ENCODE measurements around the gene SLC45A1. TPM values are rescaled to one million over a fixed set of nuclear protein-coding genes. Genes with fewer than 3 reads are reported as not detected.

The SLC45A1 gene
- polyA plus RNA-seq, 3 donors = 0.21 TPM; not detected in 2

- Histone ChIP-seq H3K36me3 (replicated peaks in 1 of 2; ENCODE audit: control insufficient read depth in 1 of 2, insufficient read depth in 2 of 2, low read length in 2 of 2) (peaks cover 17 to 28% of the 10 kb centered on the region in 2 donors), H3K4me1 (ENCODE audit: control insufficient read depth in 1 of 2, insufficient read depth in 2 of 2, low read length in 2 of 2) (no peaks in the 10 kb centered on the region), H3K9ac (ENCODE audit: insufficient read depth, low read length, poor library complexity, severe bottlenecking) (no peak overlapping the region), H3K4me3 (replicated peaks in 1 of 3; ENCODE audit: low read depth in 2 of 3, low read length in 3 of 3) (no peak overlapping the region), H3K9me3 (replicated peaks in 1 of 2; ENCODE audit: control insufficient read depth in 1 of 2, insufficient read depth in 1 of 2, low read length in 2 of 2) (no peaks in the 10 kb centered on the region), H3K27me3 (ENCODE audit: control insufficient read depth in 2 of 2, insufficient read depth in 2 of 2, low read length in 2 of 2) (no peaks in the 10 kb centered on the region), H4K20me1 (ENCODE audit: insufficient read depth, low read length) (peaks cover 28% of the 10 kb centered on the region), H2AFZ (ENCODE audit: insufficient read depth, low read depth, low read length, poor library complexity, severe bottlenecking) (no peak overlapping the region), H3K4me2 (replicated peaks; ENCODE audit: extremely low read depth, low read length, poor library complexity, severe bottlenecking) (no peak overlapping the region), H3K79me2 (ENCODE audit: insufficient read depth, low read length) (no peaks in the 10 kb centered on the region), H3K27ac (ENCODE audit: low read depth in 1 of 2, low read length in 2 of 2) (no peak overlapping the region)
- peaks cover under 1 to 7% (median 6%) of the 10 kb centered on the region in 3 donors for H3K27me3 Mint-ChIP-seq (ENCODE audit: low read depth in 3 of 3)
- 91% methylated on average over 11 of the region's 14 CpGs for WGBS (ENCODE audit: insufficient coverage)
- no peak overlapping the region for H3K4me3 Mint-ChIP-seq
- peaks cover 2% of the 10 kb centered on the region for H3K4me1 Mint-ChIP-seq
- intact Hi-C loops (cut with micrococcal nuclease) = loop anchor here (1.0 to 5.0 kb wide), 7 partner anchors 319 to 683 kb away; no protein-coding TSS in a partner anchor
- no peak overlapping the region for H3K27ac Mint-ChIP-seq
- peaks cover 22% of the 10 kb centered on the region in 2 donors for H3K36me3 Mint-ChIP-seq
- no peak for TF ChIP-seq CTCF (IDR thresholded peaks at IDR 0.05)
- DNase-seq = no peak
- H3K9me3 Mint-ChIP-seq = no peaks in the 10 kb centered on the region
Observed at GRCh38 chr1:8349961-8350360, 32.0 kb downstream of the SLC45A1 start.

GRCh38 chr1:8350914-8351684, 33.2 kb downstream of the SLC45A1 start:
- DNase-seq = no peak
- intact Hi-C loops (cut with micrococcal nuclease) = no loop called here
- Histone ChIP-seq H3K4me1 (ENCODE audit: control insufficient read depth in 1 of 2, insufficient read depth in 2 of 2, low read length in 2 of 2) (no peaks in the 10 kb centered on the region), H3K79me2 (ENCODE audit: insufficient read depth, low read length) (no peaks in the 10 kb centered on the region), H3K9me3 (replicated peaks in 1 of 2; ENCODE audit: control insufficient read depth in 1 of 2, insufficient read depth in 1 of 2, low read length in 2 of 2) (no peaks in the 10 kb centered on the region), H3K4me2 (replicated peaks; ENCODE audit: extremely low read depth, low read length, poor library complexity, severe bottlenecking) (no peak overlapping the region), H3K9ac (ENCODE audit: insufficient read depth, low read length, poor library complexity, severe bottlenecking) (no peak overlapping the region), H4K20me1 (ENCODE audit: insufficient read depth, low read length) (peaks cover 40% of the 10 kb centered on the region), H3K36me3 (replicated peaks in 1 of 2; ENCODE audit: control insufficient read depth in 1 of 2, insufficient read depth in 2 of 2, low read length in 2 of 2) (peaks cover 28 to 40% of the 10 kb centered on the region in 2 donors), H3K27ac (ENCODE audit: low read depth in 1 of 2, low read length in 2 of 2) (no peak overlapping the region), H3K4me3 (replicated peaks in 1 of 3; ENCODE audit: low read depth in 2 of 3, low read length in 3 of 3) (no peak overlapping the region), H2AFZ (ENCODE audit: insufficient read depth, low read depth, low read length, poor library complexity, severe bottlenecking) (no peak overlapping the region), H3K27me3 (ENCODE audit: control insufficient read depth in 2 of 2, insufficient read depth in 2 of 2, low read length in 2 of 2) (no peaks in the 10 kb centered on the region)
- Mint-ChIP-seq H3K4me3 (no peak overlapping the region), H3K36me3 (peaks cover 33 to 34% of the 10 kb centered on the region in 2 donors), H3K27ac (peak overlapping the region in 3 of 7 donors; percentile 6 to 64 (median 46)), H3K4me1 (peaks cover 2% of the 10 kb centered on the region), H3K9me3 (no peaks in the 10 kb centered on the region), H3K27me3 (ENCODE audit: low read depth in 3 of 3) (peaks cover 0 to 7% (median 6%) of the 10 kb centered on the region in 3 donors)
- TF ChIP-seq CTCF (IDR thresholded peaks at IDR 0.05) = no peak
- 93% methylated on average over 23 of the region's 24 CpGs for WGBS (ENCODE audit: insufficient coverage)
